Neural cell (in vitro differentiated cells): ENCODE data around the gene DPYSL4. TPM values are rescaled to one million over a fixed set of nuclear protein-coding genes. Genes with fewer than 3 reads are reported as not detected.

Experiments
- H2AFZ ChIP-seq: fragments of 200-600, 300-800 bp; sonication (generic), shearing (Covaris generic); 2 replicates; pipeline ENCODE4 v1.6.0; 2014; ENCODE audit warnings: low read depth, mild to moderate bottlenecking, antibody characterized with exemption, low read length, moderate library complexity
- H3F3A ChIP-seq: fragments of 200-600 bp; shearing (Covaris generic); 2 replicates; pipeline ENCODE4 v1.6.1; 2016; ENCODE audit warnings: mild to moderate bottlenecking, moderate library complexity, mixed read lengths, antibody characterized with exemption, low read length; ENCODE audit not compliant: insufficient read depth, poor library complexity, severe bottlenecking
- H3K27ac ChIP-seq: fragments of 200-600, 300-800 bp; sonication (generic), shearing (Covaris generic); 2 replicates; pipeline ENCODE4 v1.5.1; 2014; ENCODE audit warnings: mild to moderate bottlenecking, low read length, moderate library complexity
- H3K27me3 ChIP-seq: fragments of 300-800, 200-600 bp; sonication (generic), shearing (Covaris generic); 2 replicates; pipeline ENCODE4 v1.6.0; 2014; ENCODE audit warnings: mild to moderate bottlenecking, low read depth, low read length, moderate library complexity; ENCODE audit not compliant: insufficient read depth
- H3K36me3 ChIP-seq: fragments of 300-800, 200-600 bp; sonication (generic), shearing (Covaris generic); 2 replicates; pipeline ENCODE4 v1.5.1; 2014; ENCODE audit warnings: mild to moderate bottlenecking, antibody characterized with exemption, low read length, moderate library complexity; ENCODE audit not compliant: insufficient read depth
- H3K4me2 ChIP-seq: fragments of 300-800, 200-600 bp; sonication (generic), shearing (Covaris generic); 2 replicates; pipeline ENCODE4 v1.6.0; 2014; ENCODE audit warnings: mild to moderate bottlenecking, low read length
- H3K4me3 ChIP-seq: fragments of 300-800, 200-600 bp; sonication (generic), shearing (Covaris generic); 2 replicates; pipeline ENCODE4 v1.5.1; 2014; ENCODE audit warnings: mild to moderate bottlenecking, low read length, moderate library complexity
- H3K79me2 ChIP-seq: fragments of 200-600 bp; shearing (Covaris generic); replicated peaks from 2 replicates; pipeline ENCODE4 v1.6.0; 2014; ENCODE audit warnings: mild to moderate bottlenecking, low read length, moderate library complexity; ENCODE audit not compliant: insufficient read depth
- H3K9ac ChIP-seq: fragments of 300-800, 200-600 bp; sonication (generic), shearing (Covaris generic); 2 replicates; pipeline ENCODE4 v1.6.1; 2016; ENCODE audit warnings: mild to moderate bottlenecking, low read length, mixed read lengths
- H3K9me2 ChIP-seq: fragments of 200-600 bp; shearing (Covaris generic); 2 replicates; pipeline ENCODE4 v1.6.1; 2016; ENCODE audit warnings: mild to moderate bottlenecking, low read length, mixed read lengths; ENCODE audit not compliant: insufficient read depth
- H3K9me3 ChIP-seq: fragments of 200-600, 300-800 bp; sonication (generic), shearing (Covaris generic); 2 replicates; pipeline ENCODE4 v1.6.1; 2016; ENCODE audit warnings: mild to moderate bottlenecking, mixed run types, low read length, moderate library complexity, mixed read lengths
- H4K20me1 ChIP-seq: fragments of 200-600 bp; shearing (Covaris generic); 2 replicates; pipeline ENCODE4 v1.6.1; 2016; ENCODE audit warnings: mild to moderate bottlenecking, mixed run types; ENCODE audit not compliant: insufficient read depth
- EP300 ChIP-seq: fragments of 450-650 bp; conservative IDR thresholded peaks from 2 replicates; pipeline ENCODE4 v1.6.1; 2014; ENCODE audit warnings: antibody characterized with exemption, mild to moderate bottlenecking, moderate library complexity; ENCODE audit not compliant: poor library complexity, severe bottlenecking
- EZH2 ChIP-seq: fragments of 200-600, 300-800 bp; shearing (Covaris generic), sonication (generic); IDR thresholded peaks from 2 replicates; pipeline ENCODE4 v1.6.1; 2014; ENCODE audit warnings: antibody characterized with exemption, low read length, borderline replicate concordance, mild to moderate bottlenecking; ENCODE audit not compliant: insufficient read depth, poor library complexity, severe bottlenecking
- MXI1 ChIP-seq: fragments of 450-650 bp; conservative IDR thresholded peaks from 2 replicates; pipeline ENCODE4 v1.6.1; 2014; ENCODE audit warnings: antibody characterized with exemption, mild to moderate bottlenecking; ENCODE audit not compliant: poor library complexity, severe bottlenecking
- REST ChIP-seq: IDR thresholded peaks from 2 replicates; pipeline ENCODE4 v1.6.1; 2012; ENCODE audit warnings: borderline replicate concordance
- SMC3 ChIP-seq: fragments of 450-650 bp; conservative IDR thresholded peaks from 2 replicates; pipeline ENCODE4 v1.6.1; 2014; ENCODE audit warnings: antibody characterized with exemption, mild to moderate bottlenecking, moderate library complexity; ENCODE audit not compliant: poor library complexity
- TAF1 ChIP-seq: IDR thresholded peaks from 2 replicates; pipeline ENCODE4 v1.6.1; 2012; ENCODE audit warnings: low read depth
- polyA plus RNA-seq: library from polyadenylated mRNA; depleted of rRNA; stranded (reverse); fragments of >200 nt; gene quantifications from 2 replicates; pipeline ENCODE4 v1.2.3, GENCODE V29; 2014
- TF ChIP-seq, protein P1 (sequence below): fragments of 450-650 bp; IDR thresholded peaks from 2 replicates; pipeline ENCODE4 v1.5.1; 2014; ENCODE audit warnings: antibody characterized with exemption, mild to moderate bottlenecking, moderate library complexity; ENCODE audit not compliant: poor library complexity, severe bottlenecking

DPYSL4 gene
- polyA plus RNA-seq, 1 donor from 2014 or later: 116 TPM

GRCh38 chr10:132239126-132240031 lies 52.6 kb downstream of the DPYSL4 start:
- Histone ChIP-seq H3K9me3 (no peaks in the 10 kb centered on the region), H2AFZ (no peak overlapping the region), H3K36me3 (no peaks in the 10 kb centered on the region), H4K20me1 (no peaks in the 10 kb centered on the region), H3F3A (no peaks in the 10 kb centered on the region), H3K27ac (no peak overlapping the region), H3K9me2 (no peaks in the 10 kb centered on the region), H3K9ac (no peak overlapping the region), H3K79me2 (no peaks in the 10 kb centered on the region), H3K4me2 (no peak overlapping the region), H3K4me3 (no peak overlapping the region), H3K27me3 (no peaks in the 10 kb centered on the region)
- TF ChIP-seq MXI1 (no peak), SMC3 (no peak), EP300 (no peak), EZH2 (no peak), REST (no peak)
- TF ChIP-seq, protein P1, sequence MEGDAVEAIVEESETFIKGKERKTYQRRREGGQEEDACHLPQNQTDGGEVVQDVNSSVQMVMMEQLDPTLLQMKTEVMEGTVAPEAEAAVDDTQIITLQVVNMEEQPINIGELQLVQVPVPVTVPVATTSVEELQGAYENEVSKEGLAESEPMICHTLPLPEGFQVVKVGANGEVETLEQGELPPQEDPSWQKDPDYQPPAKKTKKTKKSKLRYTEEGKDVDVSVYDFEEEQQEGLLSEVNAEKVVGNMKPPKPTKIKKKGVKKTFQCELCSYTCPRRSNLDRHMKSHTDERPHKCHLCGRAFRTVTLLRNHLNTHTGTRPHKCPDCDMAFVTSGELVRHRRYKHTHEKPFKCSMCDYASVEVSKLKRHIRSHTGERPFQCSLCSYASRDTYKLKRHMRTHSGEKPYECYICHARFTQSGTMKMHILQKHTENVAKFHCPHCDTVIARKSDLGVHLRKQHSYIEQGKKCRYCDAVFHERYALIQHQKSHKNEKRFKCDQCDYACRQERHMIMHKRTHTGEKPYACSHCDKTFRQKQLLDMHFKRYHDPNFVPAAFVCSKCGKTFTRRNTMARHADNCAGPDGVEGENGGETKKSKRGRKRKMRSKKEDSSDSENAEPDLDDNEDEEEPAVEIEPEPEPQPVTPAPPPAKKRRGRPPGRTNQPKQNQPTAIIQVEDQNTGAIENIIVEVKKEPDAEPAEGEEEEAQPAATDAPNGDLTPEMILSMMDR: no peak

DNA sequence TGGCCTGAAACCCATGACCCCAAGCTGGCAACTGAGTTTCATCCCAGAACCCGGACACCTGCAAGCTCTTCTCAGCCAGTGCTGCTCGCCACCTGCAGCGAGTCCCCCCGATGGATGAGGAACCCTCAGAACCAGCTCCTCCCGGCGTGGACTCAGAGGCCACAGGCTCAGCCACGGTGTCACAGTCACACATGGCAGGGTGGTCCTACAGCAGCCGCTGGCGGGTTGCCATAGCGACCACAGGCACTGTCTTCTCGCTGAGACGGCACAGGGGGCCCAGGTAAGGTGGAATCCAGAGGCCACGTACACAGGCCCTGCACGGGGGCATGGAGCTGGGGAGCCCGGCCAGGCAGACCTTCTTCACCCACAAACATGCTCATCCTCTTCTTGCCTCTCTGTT lies 53.4 kb downstream of the DPYSL4 start:
- H3K9me3 ChIP-seq: no peaks in the 10 kb centered on the region
- TF ChIP-seq EZH2 (no peak), MXI1 (no peak), TAF1 (no peak)
- TF ChIP-seq, protein P1: no peak
- H3F3A ChIP-seq: no peaks in the 10 kb centered on the region
- H3K36me3 ChIP-seq: no peaks in the 10 kb centered on the region
- no peak overlapping the region for H3K9ac ChIP-seq
- H3K27ac ChIP-seq: no peak overlapping the region
- H3K4me3 ChIP-seq: no peak overlapping the region
- H3K27me3 ChIP-seq: no peaks in the 10 kb centered on the region
- no peak overlapping the region for H3K4me2 ChIP-seq
- no peaks in the 10 kb centered on the region for H3K79me2 ChIP-seq
- H4K20me1 ChIP-seq: no peaks in the 10 kb centered on the region
- H3K9me2 ChIP-seq: no peaks in the 10 kb centered on the region
- H2AFZ ChIP-seq: no peak overlapping the region
